HEK293T (cell line): ENCODE results near the gene PAPSS2.

Experiments
- ARNT ChIP-seq: fragments of 450-650 bp; IDR thresholded peaks from 2 replicates; pipeline ENCODE4 v1.6.1; 2017; ENCODE audit warnings: mild to moderate bottlenecking
- BHLHE40 ChIP-seq: fragments of 450-650 bp; IDR thresholded peaks from 2 replicates; pipeline ENCODE4 v1.6.1; 2016; ENCODE audit warnings: mild to moderate bottlenecking, moderate library complexity, borderline replicate concordance
- CTBP1 ChIP-seq: fragments of 450-650 bp; IDR thresholded peaks from 2 replicates; pipeline ENCODE4 v1.6.1; 2016; ENCODE audit warnings: borderline replicate concordance
- FOXA1 ChIP-seq: fragments of 450-650 bp; IDR thresholded peaks from 2 replicates; pipeline ENCODE4 v1.6.1; 2016; ENCODE audit warnings: mild to moderate bottlenecking
- FOXK2 ChIP-seq: fragments of 450-650 bp; IDR thresholded peaks from 2 replicates; pipeline ENCODE4 v1.6.1; 2016; ENCODE audit warnings: mild to moderate bottlenecking
- FOXM1 ChIP-seq: fragments of 450-650 bp; IDR thresholded peaks from 2 replicates; pipeline ENCODE4 v1.6.1; 2017; ENCODE audit warnings: mild to moderate bottlenecking, borderline replicate concordance
- HDGF ChIP-seq: fragments of 450-650 bp; IDR thresholded peaks from 2 replicates; pipeline ENCODE4 v1.6.1; 2017; ENCODE audit warnings: antibody characterized with exemption, borderline replicate concordance
- PKNOX1 ChIP-seq: fragments of 450-650 bp; IDR thresholded peaks from 2 replicates; pipeline ENCODE4 v1.6.1; 2016
- SP1 ChIP-seq: fragments of 450-650 bp; IDR thresholded peaks from 2 replicates; pipeline ENCODE4 v1.6.1; 2017
- SUZ12 ChIP-seq: fragments of 450-650 bp; IDR thresholded peaks from 2 replicates; pipeline ENCODE4 v1.6.1; 2016; ENCODE audit warnings: mild to moderate bottlenecking
- TARDBP ChIP-seq: fragments of 450-650 bp; IDR thresholded peaks from 2 replicates; pipeline ENCODE4 v1.6.1; 2016

DNA sequence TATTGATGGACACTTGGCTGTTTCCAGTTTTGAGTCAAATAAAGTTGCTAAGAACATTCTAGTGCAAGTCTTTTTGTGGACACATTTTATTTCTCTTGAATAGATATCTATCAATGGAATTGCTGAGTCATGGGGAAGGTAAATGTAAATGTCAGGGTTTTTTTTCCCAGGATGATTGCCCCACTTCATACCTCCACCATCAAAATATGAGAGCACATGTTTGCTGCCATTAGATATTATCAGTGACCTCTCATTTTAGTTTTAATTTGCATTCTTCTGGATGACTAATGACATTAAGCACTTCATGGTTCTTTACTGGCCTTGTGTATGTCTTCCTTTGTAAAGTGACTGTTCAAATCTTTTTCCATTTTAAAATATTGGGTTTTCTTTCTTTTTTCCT, 45.7 kb downstream of the PAPSS2 start:
- TF ChIP-seq CTBP1 (no peak), PKNOX1 (no peak), SP1 (no peak), SUZ12 (no peak), BHLHE40 (no peak), HDGF (no peak), ARNT (no peak), FOXM1 (no peak), TARDBP (no peak), FOXK2 (no peak), FOXA1 (no peak)
